H1 (cell line): Measurements from ENCODE around the gene UBE2I. TPM values are rescaled to one million over a fixed set of nuclear protein-coding genes. Genes with fewer than 3 reads are reported as not detected.

ENCODE experiments used
- CHD7 ChIP-seq: fragments of 300-600 bp; sonication (generic); IDR thresholded peaks from 2 replicates; pipeline ENCODE4 v1.7.1; 2012; ENCODE audit warnings: low read length, moderate library complexity, mild to moderate bottlenecking, inconsistent platforms; ENCODE audit not compliant: insufficient replicate concordance
- polyA plus RNA-seq, 7 experiments: library from polyadenylated mRNA; depleted of rRNA in 3 of 7; stranded (reverse) in 5 of 7; unstranded in 2 of 7; fragments of >200 nt in 5 of 7; fragments of 200-250 nt in 2 of 7; gene quantifications; 1 replicate in 5 of 7; 2 replicates in 1 of 7; 4 replicates in 1 of 7; pipeline versions ENCODE4 v1.2.1 to v1.2.3, GENCODE V29; 2011 to 2013; ENCODE audit warnings: missing spikeins in 2 of 7, mixed read lengths in 2 of 7
- total RNA-seq: library from RNA; stranded (reverse); fragmentation: NEBNext Ultra II Directional; extraction: Animal tissue kit (Norgen Biotek cat#: 25700); gene quantifications from 2 replicates; pipeline ENCODE4 v1.2.1, GENCODE V29; 2021

The UBE2I gene
- total and polyA plus RNA-seq, 2 of the 8 experiments (the other 6 are each of a cell fraction or from before 2014, with no cell fraction given) = 148 to 268 TPM

GRCh38 chr16:1351215-1351581, 41.8 kb downstream of the UBE2I start (continued):
- no peak for TF ChIP-seq CHD7
